Gastroesophageal sphincter (tissue), 4 donors: Measurements from ENCODE around the gene PIAS4. TPM values are rescaled to one million over a fixed set of nuclear protein-coding genes. Genes with fewer than 3 reads are reported as not detected.

Experiments
- ATAC-seq: fragments of 150-250 bp; one replicate; pipeline ENCODE4 v1.9.1; 2016; ENCODE audit warnings: mild to moderate bottlenecking, moderate library complexity
- H3K27ac ChIP-seq, 4 donors: fragments of 200-600 bp; sonication (generic) in 3 of 4; 1 replicate in 3 of 4; 2 replicates in 1 of 4; pipeline ENCODE4 v1.5.1; 2016 to 2019
- H3K27me3 ChIP-seq: fragments of 200-600 bp; sonication (generic); one replicate; pipeline ENCODE4 v1.5.1; 2019
- H3K36me3 ChIP-seq, 2 donors: fragments of 200-600 bp; sonication (generic); one replicate each; pipeline ENCODE4 v1.5.1; 2019; ENCODE audit warnings: control low read depth in 1 of 2
- H3K4me1 ChIP-seq, 3 donors: fragments of 200-600 bp; sonication (generic); 1 replicate in 2 of 3; 2 replicates in 1 of 3; pipeline ENCODE4 v1.5.1; 2016 to 2019; ENCODE audit warnings: control low read depth in 2 of 3
- H3K4me3 ChIP-seq, 2 donors: fragments of 200-600 bp; sonication (generic); one replicate each; pipeline ENCODE4 v1.5.1; 2019; ENCODE audit warnings: mild to moderate bottlenecking in 1 of 2, moderate library complexity in 1 of 2
- H3K9me3 ChIP-seq, 3 donors: fragments of 200-600 bp; sonication (generic); one replicate each; pipeline ENCODE4 v1.5.1; 2017 to 2019; ENCODE audit warnings: control low read depth in 2 of 3
- CTCF ChIP-seq, 4 experiments: fragments of 200-600 bp in 2 of 4; fragments of 450-650 bp in 2 of 4; sonication (generic) in 1 of 4; IDR thresholded peaks; one replicate each; pipeline ENCODE4 v1.5.1; 2017 to 2019; ENCODE audit warnings: antibody characterized with exemption in 4 of 4, mild to moderate bottlenecking in 2 of 4, moderate library complexity in 2 of 4
- EP300 ChIP-seq: sonication (generic); formaldehyde crosslinking; IDR thresholded peaks from one replicate; pipeline ENCODE4 v1.6.1; 2017; ENCODE audit warnings: antibody characterized with exemption, mild to moderate bottlenecking
- POLR2A ChIP-seq, 2 donors: fragments of 450-650 bp; IDR thresholded peaks; one replicate each; pipeline ENCODE4 v1.6.1; 2017; ENCODE audit warnings: antibody characterized with exemption in 2 of 2, mild to moderate bottlenecking in 2 of 2, moderate library complexity in 1 of 2
- POLR2AphosphoS5 ChIP-seq: sonication (generic); formaldehyde crosslinking; IDR thresholded peaks from one replicate; pipeline ENCODE4 v1.6.1; 2017; ENCODE audit warnings: antibody characterized with exemption
- WGBS, 2 donors: methylation state at CpG; one replicate each; pipeline ENCODE4 v1.1.5; 2018; ENCODE audit warnings: low coverage in 1 of 2; 5-methylcytosine and 5-hydroxymethylcytosine counted together
- total RNA-seq, 4 donors: library from RNA; depleted of rRNA; stranded (reverse); fragments of >200 nt; gene quantifications; one replicate each; pipeline ENCODE4 v1.1.0, GENCODE V29; 2016

PIAS4 gene
- total RNA-seq, 4 donors from 2014 or later, result 15.3 to 26.4 (median 16.8) TPM

- no peak overlapping the region for H3K4me3 ChIP-seq
- WGBS, 2 donors, result 90% methylated on average over 2 of the region's 10 CpGs; no CpG with 5 or more reads in 1 of the 2 donors
- TF ChIP-seq POLR2A (IDR thresholded peaks at IDR 0.05) (no peak), EP300 (no peak), POLR2AphosphoS5 (no peak), CTCF (IDR thresholded peaks at IDR 0.05) (no peak)
- H3K36me3 ChIP-seq, result peaks cover 4 to 78% of the 10 kb centered on the region in 2 donors
- no peaks in the 10 kb centered on the region for H3K9me3 ChIP-seq
- ATAC-seq, result no peak
- no peaks in the 10 kb centered on the region for H3K27me3 ChIP-seq
- peaks cover 3 to 74% (median 20%) of the 10 kb centered on the region in 3 donors for H3K4me1 ChIP-seq
- peak overlapping the region in 2 of 4 donors; percentile 94 to 96 for H3K27ac ChIP-seq
These were observed 26.2 kb upstream of the PIAS4 start for GRCh38 chr19:3981373-3981735.

- H3K27me3 ChIP-seq, result no peaks in the 10 kb centered on the region
- no peaks in the 10 kb centered on the region for H3K9me3 ChIP-seq
- peak overlapping the region in 3 of 4 donors; percentile 93 to 96 (median 94) for H3K27ac ChIP-seq
- peaks cover 6 to 74% (median 27%) of the 10 kb centered on the region in 3 donors for H3K4me1 ChIP-seq
- TF ChIP-seq EP300 (no peak), POLR2AphosphoS5 (no peak), POLR2A (IDR thresholded peaks at IDR 0.05) (no peak), CTCF (IDR thresholded peaks at IDR 0.05) (no peak)
- no peak overlapping the region for H3K4me3 ChIP-seq
- 75% methylated on average over 11 of the region's 39 CpGs; no CpG with 5 or more reads in 1 of the 2 donors for WGBS, 2 donors
- ATAC-seq, result no peak
- peaks cover 4 to 71% of the 10 kb centered on the region in 2 donors for H3K36me3 ChIP-seq
These were observed 25.5 kb upstream of the PIAS4 start for GRCh38 chr19:3981736-3982681.

- Histone ChIP-seq H3K4me1 (peaks cover 6 to 76% (median 34%) of the 10 kb centered on the region in 3 donors), H3K4me3 (peak overlapping the region in 1 of 2 donors; percentile 94), H3K36me3 (peaks cover 4 to 62% of the 10 kb centered on the region in 2 donors), H3K27me3 (no peaks in the 10 kb centered on the region), H3K27ac (peak overlapping the region in 3 of 4 donors; percentile 93 to 96 (median 94)), H3K9me3 (no peaks in the 10 kb centered on the region)
- no peak for ATAC-seq
- no peak for TF ChIP-seq CTCF (IDR thresholded peaks at IDR 0.05)
- no peak for TF ChIP-seq EP300
- no peak for TF ChIP-seq POLR2AphosphoS5
- no peak for TF ChIP-seq POLR2A (IDR thresholded peaks at IDR 0.05)
- WGBS, 2 donors, result 40% methylated on average over 2 of the region's 40 CpGs; no CpG with 5 or more reads in 1 of the 2 donors
These were observed 24.6 kb upstream of the PIAS4 start for GRCh38 chr19:3982701-3983541.

- 14 to 71% methylated on average over 2 to 5 of the region's 7 CpGs for WGBS, 2 donors
- TF ChIP-seq CTCF (IDR thresholded peaks at IDR 0.05) (no peak), EP300 (no peak), POLR2AphosphoS5 (no peak), POLR2A (IDR thresholded peaks at IDR 0.05) (no peak)
- ATAC-seq, result no peak
- Histone ChIP-seq H3K36me3 (peaks cover 4 to 56% of the 10 kb centered on the region in 2 donors), H3K4me3 (peak overlapping the region in 1 of 2 donors; percentile 94), H3K27ac (peak overlapping the region in 3 of 4 donors; percentile 93 to 96 (median 94)), H3K27me3 (no peaks in the 10 kb centered on the region), H3K4me1 (peaks cover 6 to 82% (median 34%) of the 10 kb centered on the region in 3 donors), H3K9me3 (no peaks in the 10 kb centered on the region)
These were observed 24.0 kb upstream of the PIAS4 start for GRCh38 chr19:3983542-3983914.
